ENCODE measurements around the gene CDKN1A.

The CDKN1A gene

GRCh38 chr6:36663504-36664446, 14.7 kb upstream of the CDKN1A start:
- POLR2A ChIA-PET = interaction anchor here (1.2 kb wide), 1 partner anchor 16 kb away, joined by 4 read pairs; no protein-coding TSS in a partner anchor
- TF ChIP-seq NFRKB (IDR thresholded peaks at IDR 0.05) (no peak), ARNT (IDR thresholded peaks at IDR 0.05) (no peak), ZNF384 (IDR thresholded peaks at IDR 0.05) (no peak), TARDBP (IDR thresholded peaks at IDR 0.05) (no peak), ELF4 (IDR thresholded peaks at IDR 0.05) (no peak), FOXK2 (IDR thresholded peaks at IDR 0.05) (no peak), CTBP1 (IDR thresholded peaks at IDR 0.05; ENCODE audit: borderline replicate concordance) (no peak), SP1 (IDR thresholded peaks at IDR 0.05) (no peak), HDGF (IDR thresholded peaks at IDR 0.05; ENCODE audit: borderline replicate concordance) (no peak), FOXM1 (IDR thresholded peaks at IDR 0.05; ENCODE audit: borderline replicate concordance) (no peak), BHLHE40 (IDR thresholded peaks at IDR 0.05; ENCODE audit: borderline replicate concordance) (no peak), L3MBTL2 (conservative IDR thresholded peaks at IDR 0.05) (no peak), LEF1 (IDR thresholded peaks at IDR 0.05; ENCODE audit: borderline replicate concordance) (no peak)
- TF ChIP-seq, protein P1, sequence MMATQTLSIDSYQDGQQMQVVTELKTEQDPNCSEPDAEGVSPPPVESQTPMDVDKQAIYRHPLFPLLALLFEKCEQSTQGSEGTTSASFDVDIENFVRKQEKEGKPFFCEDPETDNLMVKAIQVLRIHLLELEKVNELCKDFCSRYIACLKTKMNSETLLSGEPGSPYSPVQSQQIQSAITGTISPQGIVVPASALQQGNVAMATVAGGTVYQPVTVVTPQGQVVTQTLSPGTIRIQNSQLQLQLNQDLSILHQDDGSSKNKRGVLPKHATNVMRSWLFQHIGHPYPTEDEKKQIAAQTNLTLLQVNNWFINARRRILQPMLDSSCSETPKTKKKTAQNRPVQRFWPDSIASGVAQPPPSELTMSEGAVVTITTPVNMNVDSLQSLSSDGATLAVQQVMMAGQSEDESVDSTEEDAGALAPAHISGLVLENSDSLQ (IDR thresholded peaks at IDR 0.05) = no peak
- no peak for DNase-seq (ENCODE audit: extremely low spot score)
- CTCF ChIA-PET = no interaction called here

- ChIA-PET CTCF (interaction anchor here (0.6 kb wide), 1 partner anchor 402 kb away, joined by 3 read pairs; no protein-coding TSS in a partner anchor), POLR2A (no interaction called here)
- DNase-seq (ENCODE audit: extremely low spot score) = no peak
- TF ChIP-seq SP1 (IDR thresholded peaks at IDR 0.05) (no peak), L3MBTL2 (conservative IDR thresholded peaks at IDR 0.05) (no peak), BHLHE40 (IDR thresholded peaks at IDR 0.05; ENCODE audit: borderline replicate concordance) (no peak), ELF4 (IDR thresholded peaks at IDR 0.05) (no peak), FOXK2 (IDR thresholded peaks at IDR 0.05) (no peak), FOXM1 (IDR thresholded peaks at IDR 0.05; ENCODE audit: borderline replicate concordance) (no peak), ZNF384 (IDR thresholded peaks at IDR 0.05) (no peak), TARDBP (IDR thresholded peaks at IDR 0.05) (no peak), HDGF (IDR thresholded peaks at IDR 0.05; ENCODE audit: borderline replicate concordance) (no peak), FOXA1 (IDR thresholded peaks at IDR 0.05) (no peak), CTBP1 (IDR thresholded peaks at IDR 0.05; ENCODE audit: borderline replicate concordance) (no peak)
- TF ChIP-seq, protein P1 (IDR thresholded peaks at IDR 0.05) = no peak
Measured at GRCh38 chr6:36665180-36665579, 13.3 kb upstream of the CDKN1A start.

DNA sequence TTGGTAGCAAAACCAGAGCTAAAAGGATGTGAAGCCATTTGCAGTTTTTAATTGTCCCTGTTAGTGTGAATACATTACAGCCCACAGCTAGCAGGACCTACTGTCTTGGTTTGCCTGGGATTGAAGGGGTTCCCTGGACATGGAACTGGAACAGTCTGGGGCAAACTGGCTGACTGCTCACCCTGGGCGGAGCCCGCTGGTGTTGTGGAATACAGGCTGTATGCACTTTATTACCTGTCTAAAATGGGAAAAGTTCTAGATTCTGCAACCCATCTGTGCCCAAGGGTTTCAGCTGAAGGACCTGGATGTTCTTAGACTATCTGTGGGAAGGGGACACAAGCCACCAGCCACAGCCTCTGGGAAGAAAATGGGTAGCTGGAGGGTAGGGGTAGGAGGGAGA, 12.2 kb upstream of the CDKN1A start:
- CTCF ChIA-PET = interaction anchor here (1.3 to 1.4 kb wide), 2 partner anchors 10 to 14 kb away, joined by 3 to 7 read pairs; no protein-coding TSS in a partner anchor
- POLR2A ChIA-PET = interaction anchor here (0.5 to 2.1 kb wide), 7 partner anchors 8 to 1725 kb away, joined by 3 to 17 read pairs (median 6); partner anchors contain the start of gene CDKN1A
- no peak for TF ChIP-seq TARDBP (IDR thresholded peaks at IDR 0.05)
- no peak for TF ChIP-seq CTBP1 (IDR thresholded peaks at IDR 0.05; ENCODE audit: borderline replicate concordance)
- TF ChIP-seq FOXA1 (IDR thresholded peaks at IDR 0.05) = no peak
- no peak for TF ChIP-seq ZNF384 (IDR thresholded peaks at IDR 0.05)
- TF ChIP-seq FOXM1 (IDR thresholded peaks at IDR 0.05; ENCODE audit: borderline replicate concordance) = no peak
- no peak for TF ChIP-seq ARNT (IDR thresholded peaks at IDR 0.05)
- TF ChIP-seq FOXK2 (IDR thresholded peaks at IDR 0.05) = no peak
- no peak for DNase-seq (ENCODE audit: extremely low spot score)

DNA sequence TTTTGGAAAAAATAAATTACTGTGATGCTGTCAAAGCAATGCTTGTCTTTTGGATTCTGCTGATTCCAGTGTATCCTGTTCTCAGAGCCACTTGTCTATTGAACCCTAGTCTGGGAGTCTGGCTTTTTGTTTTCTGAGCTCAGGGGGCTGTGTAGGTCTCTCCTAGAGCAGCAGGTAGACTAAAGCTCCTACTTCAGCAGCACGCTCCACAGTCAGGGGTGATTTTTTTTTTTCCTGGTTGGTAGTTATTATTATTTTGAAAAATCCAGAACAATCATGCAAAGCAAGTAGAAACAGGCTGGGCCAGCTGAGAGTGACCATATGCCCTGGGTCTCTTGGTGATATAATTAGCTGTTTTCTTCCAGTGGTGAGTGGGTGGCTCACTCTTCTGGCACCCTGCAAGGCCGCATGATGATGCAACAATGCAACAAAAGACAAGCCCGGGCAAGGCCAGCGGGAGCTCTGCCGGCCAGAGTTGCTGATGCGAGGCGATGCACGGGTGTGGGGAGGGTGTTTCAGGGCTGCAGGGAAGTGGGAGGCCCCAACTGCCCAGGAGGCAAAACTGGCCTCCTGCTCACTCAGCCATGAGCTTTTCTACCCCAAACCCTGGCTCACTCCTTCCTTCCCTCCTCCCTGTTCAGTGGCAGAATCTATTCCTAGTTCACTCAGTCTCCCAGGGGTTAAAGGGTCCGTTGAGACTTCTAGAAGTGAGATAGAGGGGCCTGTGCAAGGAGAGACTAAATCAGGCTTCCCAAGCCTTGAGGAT, 11.5 kb upstream of the CDKN1A start:
- ChIA-PET POLR2A (interaction anchor here (0.5 to 2.1 kb wide), 9 partner anchors 9 to 1724 kb away, joined by 3 to 17 read pairs (median 5); partner anchors contain the start of gene CDKN1A), CTCF (interaction anchor here (0.9 to 1.4 kb wide), 3 partner anchors 10 to 52 kb away, joined by 3 to 8 read pairs (median 7); no protein-coding TSS in a partner anchor)
- TF ChIP-seq HDGF (IDR thresholded peaks at IDR 0.05; ENCODE audit: borderline replicate concordance) (no peak), ZNF384 (IDR thresholded peaks at IDR 0.05) (peak; percentile 48; the same call in 1 of the 2 replicates)
- DNase-seq (ENCODE audit: extremely low spot score) = peak; percentile 56

GRCh38 chr6:36668591-36668990, 9.9 kb upstream of the CDKN1A start:
- TF ChIP-seq HDGF (IDR thresholded peaks at IDR 0.05; ENCODE audit: borderline replicate concordance) (no peak), L3MBTL2 (conservative IDR thresholded peaks at IDR 0.05) (no peak), NFRKB (IDR thresholded peaks at IDR 0.05) (no peak), BHLHE40 (IDR thresholded peaks at IDR 0.05; ENCODE audit: borderline replicate concordance) (no peak)
- DNase-seq (ENCODE audit: extremely low spot score) = no peak
- ChIA-PET POLR2A (interaction anchor here (3.3 kb wide), 1 partner anchor 10 kb away, joined by 19 read pairs; the partner anchor contains the start of gene CDKN1A), CTCF (interaction anchor here (1.3 kb wide), 1 partner anchor 10 kb away, joined by 3 read pairs; the partner anchor contains the start of gene CDKN1A)

DNA sequence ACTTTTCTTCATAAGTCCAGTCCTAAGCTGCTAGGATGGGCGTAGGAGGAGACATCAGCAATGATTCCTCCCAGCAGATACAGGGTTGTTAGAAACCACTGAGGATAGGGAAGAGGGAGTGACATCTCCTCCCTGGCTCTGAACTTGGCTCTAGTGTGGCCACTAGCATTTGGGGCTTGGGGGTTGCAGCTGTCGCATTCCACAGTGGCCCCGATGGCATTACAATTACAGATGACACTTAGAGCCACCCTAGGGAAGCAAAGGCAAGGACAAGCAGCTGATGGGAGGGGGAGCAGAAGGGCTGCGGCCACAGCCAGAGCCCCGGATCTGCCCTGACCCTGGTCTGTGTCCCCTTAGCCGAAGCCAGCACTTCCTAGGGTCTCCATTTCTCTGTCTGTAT, 9.5 kb upstream of the CDKN1A start:
- CTCF ChIA-PET = interaction anchor here (1.3 kb wide), 1 partner anchor 10 kb away, joined by 3 read pairs; the partner anchor contains the start of gene CDKN1A
- TF ChIP-seq FOXA1 (IDR thresholded peaks at IDR 0.05) (no peak), SUZ12 (IDR thresholded peaks at IDR 0.05) (no peak), ELF4 (IDR thresholded peaks at IDR 0.05) (no peak), SP1 (IDR thresholded peaks at IDR 0.05) (no peak), FOXK2 (IDR thresholded peaks at IDR 0.05) (no peak), FOXM1 (IDR thresholded peaks at IDR 0.05; ENCODE audit: borderline replicate concordance) (no peak), HDGF (IDR thresholded peaks at IDR 0.05; ENCODE audit: borderline replicate concordance) (no peak), ZNF384 (IDR thresholded peaks at IDR 0.05) (no peak), L3MBTL2 (conservative IDR thresholded peaks at IDR 0.05) (no peak), BHLHE40 (IDR thresholded peaks at IDR 0.05; ENCODE audit: borderline replicate concordance) (no peak), ARNT (IDR thresholded peaks at IDR 0.05) (no peak), NFRKB (IDR thresholded peaks at IDR 0.05) (no peak), TARDBP (IDR thresholded peaks at IDR 0.05) (no peak)
- TF ChIP-seq, protein P1 (IDR thresholded peaks at IDR 0.05) = no peak
- DNase-seq (ENCODE audit: extremely low spot score) = no peak
- POLR2A ChIA-PET = interaction anchor here (3.3 kb wide), 1 partner anchor 10 kb away, joined by 19 read pairs; the partner anchor contains the start of gene CDKN1A
